Activated CD4-positive, alpha-beta T cell treated with anti-CD3 and anti-CD28 coated beads, Interleukin-2, Interleukin-4, amounts not matched to agents 100 ng/mL and 50 ng/mL, durations not matched to agents 16 hours and 8 hours (primary cell): ENCODE results near the gene LYL1.

Source experiments
- DNase-seq: peaks from one replicate; pipeline ENCODE4 v3.0.0-alpha.2; 2020; ENCODE audit warnings: low spot score

The LYL1 gene

GRCh38 chr19:13104848-13105711 is 2.4 kb upstream of the LYL1 start:
- no peak for DNase-seq

- DNase-seq, result peak; percentile 50
These were observed 1.7 kb upstream of the LYL1 start for GRCh38 chr19:13104360-13104847.

- no peak for DNase-seq
These were observed 1.1 kb upstream of the LYL1 start for GRCh38 chr19:13103581-13104359.

- DNase-seq, result no peak
These were observed 317 bp downstream of the LYL1 start for GRCh38 chr19:13102416-13102665.

- DNase-seq, result no peak
These were observed 855 bp downstream of the LYL1 start for GRCh38 chr19:13101590-13102415.

GRCh38 chr19:13100841-13101589 is 1.6 kb downstream of the LYL1 start:
- DNase-seq, result no peak

- peak; percentile 88 for DNase-seq
These were observed 2.5 kb downstream of the LYL1 start for GRCh38 chr19:13100031-13100588.

- peak; percentile 81 for DNase-seq
These were observed 3.3 kb downstream of the LYL1 start for GRCh38 chr19:13099073-13099999.

- no peak for DNase-seq
These were observed 4.2 kb downstream of the LYL1 start for GRCh38 chr19:13098277-13099072.

- no peak for DNase-seq
These were observed 5.0 kb downstream of the LYL1 start for GRCh38 chr19:13097463-13098258.

GRCh38 chr19:13097033-13097462 is 5.6 kb downstream of the LYL1 start:
- DNase-seq, result no peak

GRCh38 chr19:13095934-13096927 is 6.4 kb downstream of the LYL1 start:
- DNase-seq, result no peak

- DNase-seq, result no peak
These were observed 7.3 kb downstream of the LYL1 start for GRCh38 chr19:13095393-13095784.

- no peak for DNase-seq
These were observed 7.8 kb downstream of the LYL1 start for GRCh38 chr19:13094771-13095392.

- no peak for DNase-seq
These were observed 8.6 kb downstream of the LYL1 start for GRCh38 chr19:13094106-13094504.

GRCh38 chr19:13093407-13094105 is 9.1 kb downstream of the LYL1 start:
- DNase-seq, result peak; percentile 83
